ENCODE results near the gene MTLN.

DNA sequence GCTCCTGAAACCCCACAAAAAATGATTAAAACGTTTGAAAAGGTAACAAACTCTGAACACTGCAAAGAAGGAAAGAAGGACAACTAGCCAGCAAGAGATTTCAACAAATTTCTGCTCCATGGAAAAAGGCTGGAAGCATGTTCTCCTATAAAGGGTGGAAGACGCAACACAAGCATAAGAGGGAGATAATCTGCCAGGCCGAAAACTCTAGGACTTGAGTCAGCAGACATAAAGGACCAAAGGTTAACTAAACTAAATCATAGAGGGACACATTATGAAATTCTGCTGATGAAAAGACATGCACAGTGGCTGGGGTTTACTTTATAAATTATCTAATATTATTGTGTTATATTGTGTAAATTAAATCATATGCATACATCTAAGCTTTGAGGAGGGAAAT, 14.3 kb downstream of the MTLN start:
- no peak for TF ChIP-seq ZNF274 (IDR thresholded peaks at IDR 0.05; ENCODE audit: low read depth, low read length)
- no peak for TF ChIP-seq YY1 (IDR thresholded peaks at IDR 0.05; ENCODE audit: insufficient read depth, insufficient read length)
- TF ChIP-seq SUZ12 (IDR thresholded peaks at IDR 0.05; ENCODE audit: extremely low read depth, insufficient read depth, insufficient read length), result no peak
